HL-60 (cell line): ENCODE measurements around the gene MVB12A.

ENCODE experiments used
- POLR2AphosphoS5 ChIP-seq: IDR thresholded peaks from 2 replicates; pipeline ENCODE4 v1.6.1; 2012; ENCODE audit warnings: low read depth
- TF ChIP-seq, protein P1 (sequence below): IDR thresholded peaks from one replicate; pipeline ENCODE4 v1.5.1; 2011; ENCODE audit warnings: low read length, control low read depth, inconsistent platforms; ENCODE audit not compliant: insufficient read depth

DNA sequence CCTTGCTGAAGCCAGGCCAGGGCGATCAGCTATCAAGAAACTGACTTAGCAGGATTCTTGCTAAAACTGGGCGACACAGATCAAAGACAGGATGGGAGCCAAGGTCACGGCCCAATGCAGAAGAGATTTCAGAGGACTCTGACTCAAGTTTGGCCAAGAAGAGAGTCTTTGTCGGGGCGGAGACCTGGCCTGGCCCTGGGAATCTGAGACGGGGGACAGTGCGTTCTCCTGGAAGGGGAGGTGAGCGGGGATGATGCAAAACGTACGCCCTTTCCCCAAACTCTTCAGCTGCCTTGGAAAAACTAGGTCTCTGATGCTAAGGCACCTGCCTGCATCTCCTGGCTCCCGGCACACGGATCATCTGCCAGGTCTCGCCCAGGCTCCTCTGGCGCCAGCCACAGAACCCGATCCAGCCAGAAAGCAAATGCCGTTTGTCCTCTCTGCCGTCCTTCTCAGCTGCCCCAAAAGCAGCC, 9.8 kb downstream of the MVB12A start:
- TF ChIP-seq, protein P1, sequence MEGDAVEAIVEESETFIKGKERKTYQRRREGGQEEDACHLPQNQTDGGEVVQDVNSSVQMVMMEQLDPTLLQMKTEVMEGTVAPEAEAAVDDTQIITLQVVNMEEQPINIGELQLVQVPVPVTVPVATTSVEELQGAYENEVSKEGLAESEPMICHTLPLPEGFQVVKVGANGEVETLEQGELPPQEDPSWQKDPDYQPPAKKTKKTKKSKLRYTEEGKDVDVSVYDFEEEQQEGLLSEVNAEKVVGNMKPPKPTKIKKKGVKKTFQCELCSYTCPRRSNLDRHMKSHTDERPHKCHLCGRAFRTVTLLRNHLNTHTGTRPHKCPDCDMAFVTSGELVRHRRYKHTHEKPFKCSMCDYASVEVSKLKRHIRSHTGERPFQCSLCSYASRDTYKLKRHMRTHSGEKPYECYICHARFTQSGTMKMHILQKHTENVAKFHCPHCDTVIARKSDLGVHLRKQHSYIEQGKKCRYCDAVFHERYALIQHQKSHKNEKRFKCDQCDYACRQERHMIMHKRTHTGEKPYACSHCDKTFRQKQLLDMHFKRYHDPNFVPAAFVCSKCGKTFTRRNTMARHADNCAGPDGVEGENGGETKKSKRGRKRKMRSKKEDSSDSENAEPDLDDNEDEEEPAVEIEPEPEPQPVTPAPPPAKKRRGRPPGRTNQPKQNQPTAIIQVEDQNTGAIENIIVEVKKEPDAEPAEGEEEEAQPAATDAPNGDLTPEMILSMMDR: no peak
- no peak for TF ChIP-seq POLR2AphosphoS5
